H9 (cell line): ENCODE results near the gene TFF2. TPM values are rescaled to one million over a fixed set of nuclear protein-coding genes. Genes with fewer than 3 reads are reported as not detected.
A peak's percentile ranks its signal among the peaks of the same experiment; 100 is the strongest.

Source experiments
- DNase-seq: peaks from one replicate; pipeline ENCODE4 v3.0.0-alpha.2; 2017
- H2AFZ ChIP-seq: one replicate; pipeline ENCODE4 v1.6.1; 2013; ENCODE audit warnings: mild to moderate bottlenecking, low read length, control low read depth, moderate library complexity
- H2AK5ac ChIP-seq: 2 replicates; pipeline ENCODE4 v1.6.1; 2013; ENCODE audit warnings: low read length, control low read depth, mixed read lengths; ENCODE audit not compliant: insufficient read length
- H2BK120ac ChIP-seq: one replicate; pipeline ENCODE4 v1.6.1; 2013; ENCODE audit warnings: low read depth, mild to moderate bottlenecking, low read length, control low read depth, inconsistent platforms; ENCODE audit not compliant: poor library complexity, severe bottlenecking
- H2BK12ac ChIP-seq: 2 replicates; pipeline ENCODE4 v1.6.1; 2013; ENCODE audit warnings: low read length, control low read depth, mixed read lengths, low read depth; ENCODE audit not compliant: insufficient read length
- H2BK15ac ChIP-seq: 2 replicates; pipeline ENCODE4 v1.6.1; 2013; ENCODE audit warnings: low read depth, low read length, control low read depth
- H2BK20ac ChIP-seq: one replicate; pipeline ENCODE4 v1.6.1; 2013; ENCODE audit warnings: low read depth, mild to moderate bottlenecking, low read length, control low read depth, inconsistent platforms; ENCODE audit not compliant: poor library complexity, severe bottlenecking
- H2BK5ac ChIP-seq: 2 replicates; pipeline ENCODE4 v1.6.1; 2013; ENCODE audit warnings: low read length, control low read depth, mixed read lengths; ENCODE audit not compliant: insufficient read length
- H3K14ac ChIP-seq: 2 replicates; pipeline ENCODE4 v1.6.1; 2013; ENCODE audit warnings: low read length, control low read depth; ENCODE audit not compliant: insufficient read depth
- H3K18ac ChIP-seq: 2 replicates; pipeline ENCODE4 v1.6.1; 2013; ENCODE audit warnings: low read depth, mild to moderate bottlenecking, mixed read lengths, low read length, control low read depth; ENCODE audit not compliant: insufficient read length
- H3K23ac ChIP-seq: 2 replicates; pipeline ENCODE4 v1.6.1; 2013; ENCODE audit warnings: low read length, control low read depth, mixed read lengths, low read depth; ENCODE audit not compliant: insufficient read length
- H3K23me2 ChIP-seq: 2 replicates; pipeline ENCODE4 v1.6.1; 2013; ENCODE audit warnings: low read depth, mild to moderate bottlenecking, mixed read lengths, low read length, control low read depth; ENCODE audit not compliant: insufficient read length, poor library complexity, severe bottlenecking
- H3K27ac ChIP-seq: 2 replicates; pipeline ENCODE4 v1.5.1; 2013; ENCODE audit warnings: low read length, control low read depth, mixed read lengths, low read depth; ENCODE audit not compliant: insufficient read length
- H3K27me3 ChIP-seq: 2 replicates; pipeline ENCODE4 v1.6.1; 2013; ENCODE audit warnings: low read length, control low read depth, inconsistent platforms; ENCODE audit not compliant: insufficient read depth
- H3K4ac ChIP-seq: 2 replicates; pipeline ENCODE4 v1.6.1; 2013; ENCODE audit warnings: low read depth, mild to moderate bottlenecking, control low read depth, inconsistent platforms, low read length, moderate library complexity
- H3K4me1 ChIP-seq: 2 replicates; pipeline ENCODE4 v1.6.1; 2013; ENCODE audit warnings: low read length, control low read depth, inconsistent platforms; ENCODE audit not compliant: insufficient read depth
- H3K4me2 ChIP-seq: 2 replicates; pipeline ENCODE4 v1.6.1; 2013; ENCODE audit warnings: low read length, control low read depth, mixed read lengths; ENCODE audit not compliant: insufficient read length, insufficient read depth
- H3K56ac ChIP-seq: 2 replicates; pipeline ENCODE4 v1.6.1; 2013; ENCODE audit warnings: low read depth, mild to moderate bottlenecking, mixed read lengths, low read length, control low read depth; ENCODE audit not compliant: insufficient read length
- H3K79me1 ChIP-seq: 2 replicates; pipeline ENCODE4 v1.6.1; 2013; ENCODE audit warnings: low read depth, mild to moderate bottlenecking, moderate library complexity, low read length, control low read depth, inconsistent platforms; ENCODE audit not compliant: insufficient read depth, poor library complexity, severe bottlenecking
- H3K79me2 ChIP-seq: 2 replicates; pipeline ENCODE4 v1.6.1; 2013; ENCODE audit warnings: low read length, control low read depth, inconsistent platforms; ENCODE audit not compliant: insufficient read depth
- H3K9ac ChIP-seq: 2 replicates; pipeline ENCODE4 v1.6.1; 2013; ENCODE audit warnings: low read length, control low read depth, mixed read lengths; ENCODE audit not compliant: insufficient read length; ENCODE audit errors: extremely low read depth
- H3K9me3 ChIP-seq: one replicate; pipeline ENCODE4 v1.6.1; 2013; ENCODE audit warnings: low read depth, low read length, inconsistent platforms; ENCODE audit not compliant: control insufficient read depth
- H3T11ph ChIP-seq: one replicate; pipeline ENCODE4 v1.6.1; 2013; ENCODE audit warnings: mild to moderate bottlenecking, low read length, control low read depth, inconsistent platforms
- H4K20me1 ChIP-seq: one replicate; pipeline ENCODE4 v1.6.1; 2013; ENCODE audit not compliant: control insufficient read depth, insufficient read length, insufficient read depth
- H4K5ac ChIP-seq: 2 replicates; pipeline ENCODE4 v1.6.1; 2013; ENCODE audit warnings: low read depth, mild to moderate bottlenecking, mixed read lengths, low read length, control low read depth; ENCODE audit not compliant: insufficient read length
- H4K8ac ChIP-seq: replicated peaks from 2 replicates; pipeline ENCODE4 v1.6.1; 2013; ENCODE audit warnings: low read length, control low read depth, mixed read lengths, low read depth; ENCODE audit not compliant: insufficient read length
- H4K91ac ChIP-seq: 2 replicates; pipeline ENCODE4 v1.6.1; 2013; ENCODE audit warnings: low read depth, mild to moderate bottlenecking, moderate library complexity, mixed read lengths, low read length, control low read depth; ENCODE audit not compliant: insufficient read length
- H3K27ac Mint-ChIP-seq, 3 experiments: 2 replicates in 2 of 3; 3 replicates in 1 of 3; pipeline ENCODE4 v1.8.0; 2020 to 2021; ENCODE audit warnings: mixed read lengths in 3 of 3, mild to moderate bottlenecking in 1 of 3, moderate library complexity in 1 of 3
- H3K27me3 Mint-ChIP-seq: 2 replicates; pipeline ENCODE4 v1.8.0; 2021; ENCODE audit warnings: low read depth, mild to moderate bottlenecking, moderate library complexity, mixed read lengths
- H3K36me3 Mint-ChIP-seq, 3 experiments: 2 replicates in 2 of 3; 3 replicates in 1 of 3; pipeline ENCODE4 v1.8.0; 2020 to 2021; ENCODE audit warnings: low read depth in 3 of 3, mixed read lengths in 3 of 3; ENCODE audit not compliant: insufficient read depth in 1 of 3
- H3K4me1 Mint-ChIP-seq, 2 experiments: 2 replicates each; pipeline ENCODE4 v1.8.0; 2020; ENCODE audit warnings: mixed read lengths in 2 of 2
- H3K4me3 Mint-ChIP-seq, 2 experiments: 2 replicates in 1 of 2; 3 replicates in 1 of 2; pipeline ENCODE4 v1.8.0; 2020 to 2021; ENCODE audit warnings: mild to moderate bottlenecking in 2 of 2, mixed read lengths in 2 of 2, moderate library complexity in 1 of 2
- H3K9me3 Mint-ChIP-seq, 2 experiments: 2 replicates in 1 of 2; 3 replicates in 1 of 2; pipeline ENCODE4 v1.8.0; 2020; ENCODE audit warnings: mild to moderate bottlenecking in 2 of 2, mixed read lengths in 2 of 2, moderate library complexity in 1 of 2
- CTCF ChIP-seq: fragments of 200-600 bp; sonication (generic); conservative IDR thresholded peaks from 3 replicates; pipeline ENCODE4 v1.8.0; 2021; ENCODE audit warnings: antibody characterized with exemption, mild to moderate bottlenecking
- WGBS: extraction: QIAGEN DNeasy Blood & Tissue Kit; methylation state at CpG from one replicate; pipeline ENCODE4 v1.1.7; 2013; ENCODE audit warnings: missing lambda C conversion rate, low lambda C conversion rate, mixed read lengths; ENCODE audit not compliant: insufficient read length; ENCODE audit errors: extremely low coverage; 5-methylcytosine and 5-hydroxymethylcytosine counted together
- total RNA-seq: library from RNA; stranded (reverse); gene quantifications from 2 replicates; pipeline ENCODE4 v1.2.1, GENCODE V29; 2021

The TFF2 gene
- total RNA-seq, 1 experiment from 2014 or later, result not detected

- H3K4me1 ChIP-seq, result no peaks in the 10 kb centered on the region
- H2BK20ac ChIP-seq, result no peak overlapping the region
- H3K9ac ChIP-seq, result no peak overlapping the region
- H2BK12ac ChIP-seq, result no peak overlapping the region
- no peak overlapping the region for H3T11ph ChIP-seq
- no peak overlapping the region for H3K4me2 ChIP-seq
- no peak overlapping the region for H2BK15ac ChIP-seq
- WGBS, result no CpG with 5 or more reads among the region's 8 CpGs
- no peak overlapping the region for H3K27ac ChIP-seq
- no peak overlapping the region for H3K23ac ChIP-seq
- no peak for DNase-seq
- no peaks in the 10 kb centered on the region for H4K20me1 ChIP-seq
- no peak for TF ChIP-seq CTCF
- H4K91ac ChIP-seq, result no peak overlapping the region
- no peaks in the 10 kb centered on the region for H3K79me1 ChIP-seq
- H3K23me2 ChIP-seq, result no peaks in the 10 kb centered on the region
- Mint-ChIP-seq H3K27ac (peak overlapping the region in 1 of 3 experiments; percentile 48; a peak in 1 of 7 replicates), H3K36me3 (peaks cover 0 to 9% (median 0%) of the 10 kb centered on the region in 3 experiments; a peak in 2 of 7 replicates), H3K9me3 (peaks cover 6 to 12% of the 10 kb centered on the region in 2 experiments), H3K4me1 (peaks cover 6 to 8% of the 10 kb centered on the region in 2 experiments), H3K27me3 (peaks cover 26% of the 10 kb centered on the region), H3K4me3 (no peak overlapping the region)
- no peak overlapping the region for H2BK5ac ChIP-seq
- H2BK120ac ChIP-seq, result no peak overlapping the region
- no peak overlapping the region for H3K18ac ChIP-seq
- H4K5ac ChIP-seq, result no peak overlapping the region
- no peak overlapping the region for H2AK5ac ChIP-seq
- H3K14ac ChIP-seq, result no peak overlapping the region
- H2AFZ ChIP-seq, result no peak overlapping the region
- H3K56ac ChIP-seq, result no peak overlapping the region
- H3K79me2 ChIP-seq, result no peaks in the 10 kb centered on the region
- H3K27me3 ChIP-seq, result no peaks in the 10 kb centered on the region
- no peak overlapping the region for H4K8ac ChIP-seq
- H3K9me3 ChIP-seq, result no peaks in the 10 kb centered on the region
- H3K4ac ChIP-seq, result no peak overlapping the region
Observed at GRCh38 chr21:42378418-42378817, 27.6 kb upstream of the TFF2 start.
